ENCODE measurements around the gene PNRC2. TPM values are rescaled to one million over a fixed set of nuclear protein-coding genes. Genes with fewer than 3 reads are reported as not detected.

The PNRC2 gene
- total and polyA plus RNA-seq, 10 of the 15 experiments (the other 5 are each of a cell fraction or from before 2014, with no cell fraction given), result 106 to 205 (median 163) TPM

GRCh38 chr1:23959461-23960290 is at the start of gene PNRC2 (continued):
- TF ChIP-seq E4F1 (IDR thresholded peaks at IDR 0.05; ENCODE audit: borderline replicate concordance, partially characterized antibody), result no peak
- TF ChIP-seq ZNF274 (IDR thresholded peaks at IDR 0.05; ENCODE audit: insufficient read depth, insufficient read length), result no peak
- TF ChIP-seq CREB1 (IDR thresholded peaks at IDR 0.05; ENCODE audit: low read depth), result peak; percentile 75; the same call in 1 of the 2 replicates
- TF ChIP-seq SMC3 (IDR thresholded peaks at IDR 0.05; ENCODE audit: borderline replicate concordance, low read length), result 0 out of 2 replicates have a peak, but pooled peaks have one; percentile 2
- TF ChIP-seq FOXK2 (IDR thresholded peaks at IDR 0.05), result no peak
- TF ChIP-seq ELK1 (IDR thresholded peaks at IDR 0.05; ENCODE audit: low read depth, low read length), result no peak
- TF ChIP-seq NFXL1 (IDR thresholded peaks at IDR 0.05; ENCODE audit: borderline replicate concordance), result no peak
- TF ChIP-seq SMAD5 (IDR thresholded peaks at IDR 0.05; ENCODE audit: low read depth), result peak; percentile 94
- TF ChIP-seq ZNF384 (IDR thresholded peaks at IDR 0.05; ENCODE audit: borderline replicate concordance, low read depth, low read length), result no peak
- peak; percentile 27; the same call in 1 of the 2 replicates for TF ChIP-seq SIN3A (IDR thresholded peaks at IDR 0.05; ENCODE audit: low read depth, low read length)
- peak; percentile 73; the same call in 1 of the 2 replicates for TF ChIP-seq CREM (IDR thresholded peaks at IDR 0.05; ENCODE audit: low read depth)
- peak in 1 of 2 experiments; percentile 23; a peak in 1 of 4 replicates for TF ChIP-seq ETV6 (conservative IDR thresholded peaks at IDR 0.05 in 1 of 2, IDR thresholded peaks at IDR 0.05 in 1 of 2; ENCODE audit: borderline replicate concordance in 1 of 2, low read depth in 1 of 2)
- no peak for TF ChIP-seq SREBF2 (IDR thresholded peaks at IDR 0.05; ENCODE audit: low read length)
- TF ChIP-seq ZNF24 (IDR thresholded peaks at IDR 0.05), result no peak
- TF ChIP-seq FOXM1 (IDR thresholded peaks at IDR 0.05; ENCODE audit: low read depth, low read length), result 0 out of 2 replicates have a peak, but pooled peaks have one; percentile 29
- no peak for TF ChIP-seq SIX5 (IDR thresholded peaks at IDR 0.05; ENCODE audit: low read depth, low read length, severe bottlenecking)
- TF ChIP-seq SUPT20H (IDR thresholded peaks at IDR 0.05; ENCODE audit: borderline replicate concordance, control insufficient read depth, low read depth, low read length), result no peak
- TF ChIP-seq EGR1 (IDR thresholded peaks at IDR 0.05; ENCODE audit: borderline replicate concordance in 1 of 2, low read depth in 2 of 2, low read length in 2 of 2), result 0 out of 3 replicates have a peak, but pooled peaks of 1 of the 2 experiments have one; percentile 11
- peak; percentile 10 for TF ChIP-seq MEF2B (IDR thresholded peaks at IDR 0.05; ENCODE audit: partially characterized antibody, poor library complexity, severe bottlenecking)
- TF ChIP-seq PBX3 (IDR thresholded peaks at IDR 0.05; ENCODE audit: insufficient replicate concordance, low read depth, low read length), result no peak
- TF ChIP-seq CHD1 (IDR thresholded peaks at IDR 0.05; ENCODE audit: low read depth, low read length), result peak; percentile 92; the same call in 1 of the 2 replicates
- TF ChIP-seq PAX5 (IDR thresholded peaks at IDR 0.05; ENCODE audit: borderline replicate concordance, low read depth, low read length), result no peak; the same call in 1 of the 2 replicates
